Measurements from ENCODE around the gene SLIT3.

The SLIT3 gene

DNA sequence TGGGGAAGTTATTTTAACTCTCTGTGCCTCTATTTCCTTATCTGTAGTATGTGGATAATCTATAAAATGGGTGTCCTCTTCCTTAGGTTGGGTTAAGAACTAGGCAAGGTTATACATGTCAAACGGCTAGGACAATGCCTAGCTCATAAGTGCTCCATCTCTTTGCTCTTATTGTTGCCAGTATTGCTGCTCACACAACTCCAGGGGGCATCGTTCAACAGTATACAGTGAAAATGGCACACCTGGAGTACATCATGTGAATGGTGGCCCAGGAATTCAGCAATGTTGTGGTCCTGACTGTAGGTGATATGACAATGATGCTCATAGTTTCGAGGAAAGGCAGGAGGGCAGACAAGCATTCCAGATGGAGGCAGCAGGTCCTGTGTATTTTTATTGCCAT is 30.1 kb downstream of the SLIT3 start:
- H3K79me2 ChIP-seq (ENCODE audit: insufficient read depth, low read length): no peaks in the 10 kb centered on the region
- no peaks in the 10 kb centered on the region for H3K27me3 ChIP-seq (ENCODE audit: insufficient read depth, low read length, poor library complexity, severe bottlenecking)
- no peaks in the 10 kb centered on the region for H3K36me3 ChIP-seq (ENCODE audit: insufficient read depth, low read length)
- no peaks in the 10 kb centered on the region for H4K20me1 ChIP-seq (ENCODE audit: insufficient read depth, low read length, poor library complexity, severe bottlenecking)
- H3F3A ChIP-seq (ENCODE audit: low read depth): no peaks in the 10 kb centered on the region
- H2AFZ ChIP-seq (ENCODE audit: low read length): no peak overlapping the region
- H3K9me2 ChIP-seq (replicated peaks; ENCODE audit: low read depth, low read length): no peaks in the 10 kb centered on the region
- H3K4me1 ChIP-seq (ENCODE audit: insufficient read depth, low read length, poor library complexity, severe bottlenecking): no peaks in the 10 kb centered on the region
- H3K4me3 ChIP-seq (ENCODE audit: low read length, poor library complexity, severe bottlenecking): no peak overlapping the region
- H3K9me3 ChIP-seq (ENCODE audit: insufficient read depth, low read depth, low read length): no peaks in the 10 kb centered on the region
- no peak overlapping the region for H3K4me2 ChIP-seq (ENCODE audit: low read depth, low read length, poor library complexity, severe bottlenecking)
- H3K9ac ChIP-seq (ENCODE audit: low read depth, low read length, poor library complexity, severe bottlenecking): no peak overlapping the region
- TF ChIP-seq EZH2phosphoT487 (IDR thresholded peaks at IDR 0.05; ENCODE audit: borderline replicate concordance): no peak
- TF ChIP-seq, protein P1, sequence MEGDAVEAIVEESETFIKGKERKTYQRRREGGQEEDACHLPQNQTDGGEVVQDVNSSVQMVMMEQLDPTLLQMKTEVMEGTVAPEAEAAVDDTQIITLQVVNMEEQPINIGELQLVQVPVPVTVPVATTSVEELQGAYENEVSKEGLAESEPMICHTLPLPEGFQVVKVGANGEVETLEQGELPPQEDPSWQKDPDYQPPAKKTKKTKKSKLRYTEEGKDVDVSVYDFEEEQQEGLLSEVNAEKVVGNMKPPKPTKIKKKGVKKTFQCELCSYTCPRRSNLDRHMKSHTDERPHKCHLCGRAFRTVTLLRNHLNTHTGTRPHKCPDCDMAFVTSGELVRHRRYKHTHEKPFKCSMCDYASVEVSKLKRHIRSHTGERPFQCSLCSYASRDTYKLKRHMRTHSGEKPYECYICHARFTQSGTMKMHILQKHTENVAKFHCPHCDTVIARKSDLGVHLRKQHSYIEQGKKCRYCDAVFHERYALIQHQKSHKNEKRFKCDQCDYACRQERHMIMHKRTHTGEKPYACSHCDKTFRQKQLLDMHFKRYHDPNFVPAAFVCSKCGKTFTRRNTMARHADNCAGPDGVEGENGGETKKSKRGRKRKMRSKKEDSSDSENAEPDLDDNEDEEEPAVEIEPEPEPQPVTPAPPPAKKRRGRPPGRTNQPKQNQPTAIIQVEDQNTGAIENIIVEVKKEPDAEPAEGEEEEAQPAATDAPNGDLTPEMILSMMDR (conservative IDR thresholded peaks at IDR 0.05; ENCODE audit: low read length): no peak

DNA sequence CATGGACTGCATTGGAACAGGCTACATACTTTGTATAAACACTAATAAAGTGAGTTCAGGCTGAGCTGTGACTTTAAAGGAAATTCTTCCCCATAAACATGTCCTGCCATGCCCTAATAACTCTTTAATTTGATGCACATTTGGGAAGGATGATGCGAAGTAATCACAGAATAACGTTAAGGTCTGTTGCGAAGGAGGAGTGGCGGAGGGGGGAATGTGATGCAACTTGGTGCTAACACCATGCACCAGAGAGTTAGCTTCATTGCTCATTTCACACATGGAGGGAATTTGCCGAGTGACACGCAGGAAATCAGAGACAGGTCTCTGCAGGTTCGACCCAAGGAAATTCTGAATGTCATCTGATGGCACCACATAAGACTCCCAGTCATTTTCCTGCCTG is 32.9 kb downstream of the SLIT3 start:
- Histone ChIP-seq H4K20me1 (ENCODE audit: insufficient read depth, low read length, poor library complexity, severe bottlenecking) (no peaks in the 10 kb centered on the region), H3K4me1 (ENCODE audit: insufficient read depth, low read length, poor library complexity, severe bottlenecking) (no peaks in the 10 kb centered on the region), H3K9me2 (replicated peaks; ENCODE audit: low read depth, low read length) (no peaks in the 10 kb centered on the region), H3K9me3 (ENCODE audit: insufficient read depth, low read depth, low read length) (no peaks in the 10 kb centered on the region), H2AFZ (ENCODE audit: low read length) (no peak overlapping the region), H3K27me3 (ENCODE audit: insufficient read depth, low read length, poor library complexity, severe bottlenecking) (no peaks in the 10 kb centered on the region), H3F3A (ENCODE audit: low read depth) (no peaks in the 10 kb centered on the region), H3K4me3 (ENCODE audit: low read length, poor library complexity, severe bottlenecking) (no peak overlapping the region), H3K4me2 (ENCODE audit: low read depth, low read length, poor library complexity, severe bottlenecking) (no peak overlapping the region), H3K9ac (ENCODE audit: low read depth, low read length, poor library complexity, severe bottlenecking) (no peak overlapping the region), H3K36me3 (ENCODE audit: insufficient read depth, low read length) (no peaks in the 10 kb centered on the region), H3K79me2 (ENCODE audit: insufficient read depth, low read length) (no peaks in the 10 kb centered on the region)
- no peak for TF ChIP-seq EZH2phosphoT487 (IDR thresholded peaks at IDR 0.05; ENCODE audit: borderline replicate concordance)
- TF ChIP-seq, protein P1 (conservative IDR thresholded peaks at IDR 0.05; ENCODE audit: low read length): no peak

DNA sequence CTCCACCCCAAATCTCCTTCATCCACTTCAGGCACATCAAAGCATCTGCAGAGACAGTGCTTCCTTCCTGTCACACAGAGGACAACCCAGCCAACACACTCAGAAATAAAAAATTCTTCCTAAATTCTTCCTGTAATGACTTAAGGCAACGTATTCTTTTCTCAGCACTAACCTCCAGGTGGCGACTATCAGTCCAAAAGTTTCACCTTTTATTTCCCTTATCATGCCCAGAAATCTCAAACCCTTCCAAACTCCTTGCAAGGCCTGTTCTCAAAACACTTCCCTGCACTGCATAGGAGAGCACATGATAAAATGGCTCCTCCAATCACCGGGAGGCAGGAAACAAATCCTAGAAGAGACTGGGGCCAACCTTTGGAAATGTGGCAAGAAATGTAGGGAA is 35.1 kb downstream of the SLIT3 start:
- Histone ChIP-seq H4K20me1 (ENCODE audit: insufficient read depth, low read length, poor library complexity, severe bottlenecking) (no peaks in the 10 kb centered on the region), H3K79me2 (ENCODE audit: insufficient read depth, low read length) (no peaks in the 10 kb centered on the region), H3K9ac (ENCODE audit: low read depth, low read length, poor library complexity, severe bottlenecking) (no peak overlapping the region), H3K4me3 (ENCODE audit: low read length, poor library complexity, severe bottlenecking) (no peak overlapping the region), H3K4me2 (ENCODE audit: low read depth, low read length, poor library complexity, severe bottlenecking) (no peak overlapping the region), H3K27me3 (ENCODE audit: insufficient read depth, low read length, poor library complexity, severe bottlenecking) (no peaks in the 10 kb centered on the region), H3K9me2 (replicated peaks; ENCODE audit: low read depth, low read length) (no peaks in the 10 kb centered on the region), H3K4me1 (ENCODE audit: insufficient read depth, low read length, poor library complexity, severe bottlenecking) (no peaks in the 10 kb centered on the region), H3K9me3 (ENCODE audit: insufficient read depth, low read depth, low read length) (no peaks in the 10 kb centered on the region), H2AFZ (ENCODE audit: low read length) (no peak overlapping the region), H3F3A (ENCODE audit: low read depth) (no peaks in the 10 kb centered on the region), H3K36me3 (ENCODE audit: insufficient read depth, low read length) (no peaks in the 10 kb centered on the region)
- TF ChIP-seq, protein P1 (conservative IDR thresholded peaks at IDR 0.05; ENCODE audit: low read length): peak; percentile 44
- no peak for TF ChIP-seq EZH2phosphoT487 (IDR thresholded peaks at IDR 0.05; ENCODE audit: borderline replicate concordance)

All from Loucy (cell line).